Measurements from ENCODE around the gene PTPRK.

The PTPRK gene

DNA sequence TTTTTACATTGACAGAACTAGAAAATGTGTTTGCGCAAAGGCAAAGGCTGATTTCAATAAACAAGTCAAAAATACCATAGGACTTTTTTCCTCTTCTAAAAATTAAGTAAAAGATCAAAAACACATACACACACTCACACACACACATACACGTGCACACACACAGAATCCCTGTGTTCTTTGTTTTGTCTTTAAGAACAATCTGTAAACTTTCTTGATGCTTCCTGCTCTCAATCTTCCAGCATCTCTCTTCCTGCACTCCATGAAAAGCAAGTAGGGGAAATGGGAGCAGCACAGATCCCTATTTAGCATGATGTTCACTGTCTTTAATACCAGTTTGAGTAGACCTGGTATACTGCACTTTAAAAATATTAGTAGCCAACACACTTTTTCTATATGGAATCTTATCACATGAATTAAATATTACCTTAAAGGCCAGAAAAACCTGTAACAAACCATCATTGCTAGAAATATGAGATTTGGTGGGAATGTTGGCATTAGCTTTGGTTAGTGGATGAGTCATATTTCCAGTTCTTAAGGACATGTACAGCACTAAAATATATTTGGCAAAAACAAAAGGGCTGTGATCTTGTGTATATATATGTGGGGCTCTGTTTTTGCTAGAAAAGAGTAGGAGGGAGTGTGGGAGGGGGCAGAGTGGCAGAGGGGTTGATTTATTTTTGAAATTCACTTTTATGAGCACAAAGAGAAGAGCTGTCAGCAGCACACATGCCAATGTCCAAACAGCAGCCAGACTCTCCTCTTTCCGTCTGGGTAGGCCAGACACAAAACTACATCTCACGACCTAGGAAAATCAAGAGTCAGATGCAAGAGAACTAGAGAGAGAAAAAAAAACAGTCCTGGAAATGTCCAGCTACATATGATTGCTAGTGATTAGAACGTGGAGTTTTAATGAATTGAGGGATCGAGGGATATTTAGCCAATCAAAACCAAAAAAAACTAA is 4.6 kb downstream of the PTPRK start:
- DNase-seq: no peak

GRCh38 chr6:128513878-128514277 is 6.5 kb downstream of the PTPRK start:
- no peak for DNase-seq

- no peak for DNase-seq
These were observed 8.1 kb downstream of the PTPRK start for GRCh38 chr6:128512296-128512695.

- DNase-seq: no peak
These were observed 8.9 kb downstream of the PTPRK start for GRCh38 chr6:128511506-128511905.

DNA sequence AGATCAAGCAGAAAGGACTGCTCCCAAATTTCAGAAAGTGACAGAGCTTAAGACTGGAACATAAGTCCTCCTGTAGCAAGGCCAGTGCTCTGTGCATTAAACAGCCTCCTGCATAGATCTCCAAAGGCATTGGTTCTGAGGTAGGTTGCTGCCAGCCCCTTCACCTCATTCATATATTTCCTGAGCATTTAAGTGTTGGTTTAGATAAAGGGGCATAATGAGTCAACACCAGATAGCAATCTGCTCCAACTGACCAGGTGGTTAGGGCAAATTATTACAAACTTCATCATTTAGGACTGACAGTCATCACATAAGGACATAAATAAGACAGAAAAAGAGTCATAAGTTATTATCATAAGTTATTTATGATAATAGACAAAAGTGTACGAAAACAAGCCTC is 10.7 kb downstream of the PTPRK start:
- DNase-seq: no peak

- DNase-seq: no peak
These were observed 11.7 kb downstream of the PTPRK start for GRCh38 chr6:128508588-128509296.

DNA sequence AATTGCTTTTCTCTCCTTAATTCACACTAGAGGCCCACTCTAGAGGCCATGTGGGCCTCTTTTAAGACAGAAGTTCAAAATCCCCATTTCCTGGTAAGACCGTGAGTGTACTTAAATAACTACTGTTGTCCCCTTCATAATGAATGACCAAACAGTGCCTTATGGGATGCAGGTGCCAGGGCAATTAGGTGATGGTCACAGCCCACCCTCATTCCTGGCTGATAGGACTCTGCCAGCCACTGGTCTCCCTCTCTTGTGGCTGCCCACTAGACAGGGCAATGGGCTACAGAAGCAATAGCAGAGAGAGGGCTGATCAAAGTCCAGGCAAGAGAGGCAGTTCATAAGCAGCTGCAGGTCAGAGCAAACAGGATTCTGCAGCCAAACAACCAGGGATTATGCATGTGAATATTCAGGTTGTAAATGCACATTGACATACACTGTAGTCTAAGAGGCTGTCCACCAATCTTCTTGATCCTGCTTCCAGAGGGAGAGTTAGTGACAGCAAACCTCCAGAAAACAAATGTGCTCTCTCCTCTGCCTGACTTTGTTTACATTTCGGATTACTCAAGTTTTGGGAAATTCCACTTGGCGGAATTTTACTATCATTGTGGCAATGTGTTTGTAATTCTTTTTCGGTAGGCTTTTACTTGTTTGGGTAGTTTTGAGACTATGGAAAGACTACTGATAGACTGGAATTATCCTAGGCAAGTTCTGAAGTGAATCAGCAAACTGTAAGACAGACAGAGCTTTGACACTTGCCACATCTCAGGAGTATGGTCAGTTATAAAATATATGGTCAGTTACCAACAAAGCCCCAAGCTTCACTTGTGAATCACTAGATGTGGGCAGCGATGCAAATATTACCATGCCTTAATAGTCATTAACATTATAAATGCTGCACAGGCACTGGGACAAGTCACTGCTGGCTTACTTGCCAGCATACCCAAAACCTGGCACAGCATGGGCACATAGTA is 12.8 kb downstream of the PTPRK start:
- DNase-seq: no peak

GRCh38 chr6:128505603-128506002 is 14.8 kb downstream of the PTPRK start:
- no peak for DNase-seq

DNA sequence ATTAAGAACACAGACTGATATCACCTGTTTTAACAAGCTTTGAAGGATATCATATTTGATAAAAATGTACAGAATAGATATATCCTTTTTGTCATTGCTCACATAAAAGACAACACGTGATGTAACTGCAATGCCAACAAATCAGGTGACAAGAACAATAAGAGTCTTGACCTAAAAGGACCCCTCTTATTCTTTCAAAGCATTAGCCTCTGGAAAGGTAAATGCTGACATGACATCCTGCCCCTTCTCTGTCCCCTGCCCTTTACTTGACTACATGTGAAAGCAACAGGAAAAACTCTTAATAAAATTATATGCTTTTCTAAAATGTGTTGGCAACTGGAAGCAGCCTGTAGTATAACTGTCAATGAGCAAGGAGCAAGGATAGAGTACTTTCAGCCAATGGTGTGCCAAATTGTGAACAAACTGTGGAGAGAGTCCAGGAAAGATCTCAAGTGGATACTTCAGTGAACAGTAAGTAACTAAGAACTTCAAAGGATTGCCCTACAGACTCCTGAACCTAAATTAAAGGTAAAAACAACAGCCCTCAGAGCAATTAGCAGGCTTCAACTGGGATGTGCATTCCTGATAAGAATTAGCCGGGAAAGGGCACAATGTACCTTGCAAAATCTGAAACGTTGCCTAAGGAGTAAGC is 16.3 kb downstream of the PTPRK start:
- no peak for DNase-seq

DNA sequence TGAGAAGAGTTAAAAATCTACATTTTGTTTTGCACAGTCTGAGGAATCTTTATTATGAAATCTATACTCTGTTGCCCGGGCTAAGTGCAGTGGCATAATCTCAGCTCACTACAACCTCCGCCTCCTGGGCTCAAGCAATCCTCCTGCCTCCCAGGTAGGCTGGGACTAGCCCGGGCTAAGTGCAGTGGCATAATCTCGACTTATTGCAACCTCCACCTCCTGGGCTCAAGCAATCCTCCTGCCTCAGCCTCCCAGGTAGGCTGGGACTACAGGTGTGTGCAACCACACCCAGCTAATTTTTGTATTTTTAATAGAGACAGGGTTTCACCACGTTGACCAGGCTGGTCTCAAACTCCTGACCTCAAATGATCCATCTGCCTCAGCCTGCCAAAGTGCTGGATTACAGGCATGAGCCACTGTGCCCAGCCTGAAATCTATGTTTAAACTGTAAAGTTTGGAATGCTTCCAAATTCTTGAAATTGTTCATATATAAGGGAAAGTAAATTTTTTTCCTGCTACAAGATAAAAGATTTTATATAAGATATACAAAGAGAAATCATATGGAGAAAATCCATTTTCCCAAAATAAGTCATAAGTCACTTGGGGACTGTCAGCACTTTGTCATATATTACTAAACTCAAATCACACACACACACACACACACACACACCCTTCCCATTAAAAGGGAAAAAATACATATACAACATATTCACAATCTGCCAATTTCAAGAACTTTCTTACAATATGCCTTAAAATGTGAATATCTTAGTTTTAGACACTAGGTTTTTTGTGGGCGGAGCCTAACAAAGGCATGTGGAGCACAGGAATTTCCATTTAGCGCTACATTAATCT is 19.4 kb downstream of the PTPRK start:
- no peak for DNase-seq

GRCh38 chr6:128500014-128500413 is 20.4 kb downstream of the PTPRK start:
- no peak for DNase-seq

GRCh38 chr6:128499079-128499731 is 21.2 kb downstream of the PTPRK start:
- no peak for DNase-seq

GRCh38 chr6:128498234-128498633 is 22.2 kb downstream of the PTPRK start:
- DNase-seq: no peak

- no peak for DNase-seq
These were observed 24.7 kb downstream of the PTPRK start for GRCh38 chr6:128495536-128496333.

DNA sequence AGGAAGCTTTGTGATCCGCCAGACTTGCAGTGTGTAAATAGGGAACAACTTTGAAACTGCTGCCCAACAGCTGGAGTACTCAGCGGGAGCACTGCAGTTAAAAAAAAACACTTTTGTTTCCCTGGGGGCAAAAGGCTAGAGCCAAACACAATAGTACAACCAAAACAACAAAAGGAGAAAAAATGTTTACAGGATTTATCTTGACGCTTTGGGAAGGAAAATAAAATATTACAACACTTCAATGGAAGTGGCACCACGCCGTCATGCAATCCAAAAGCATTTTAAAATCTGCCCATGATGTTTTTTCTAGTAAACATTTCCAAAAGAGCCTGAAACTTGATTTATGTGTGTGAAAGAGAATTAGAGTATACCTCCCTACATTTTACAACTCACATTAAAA is 26.0 kb downstream of the PTPRK start:
- DNase-seq: no peak

DNA sequence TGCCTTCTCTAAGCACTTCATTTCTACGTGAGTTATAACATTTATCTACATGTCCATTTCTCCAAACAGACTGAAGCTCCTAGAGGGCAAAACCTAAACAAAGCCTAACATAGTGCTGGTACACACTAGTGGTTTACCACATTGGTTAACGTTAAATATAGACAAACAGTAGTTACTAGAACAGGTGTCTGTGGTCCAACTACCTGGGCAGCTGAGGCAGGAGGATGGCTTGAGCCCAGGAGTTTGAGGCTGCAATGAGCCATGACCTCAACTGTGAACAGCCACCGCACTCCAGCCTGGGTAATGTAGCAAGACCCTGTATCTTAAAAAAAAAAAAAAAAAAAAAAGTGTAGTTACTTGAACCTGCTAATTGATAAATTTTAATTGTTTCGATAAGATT is 26.5 kb downstream of the PTPRK start:
- DNase-seq: no peak

GRCh38 chr6:128492386-128492785 is 28.0 kb downstream of the PTPRK start:
- no peak for DNase-seq

- DNase-seq: no peak
These were observed 28.7 kb downstream of the PTPRK start for GRCh38 chr6:128491610-128492206.

DNA sequence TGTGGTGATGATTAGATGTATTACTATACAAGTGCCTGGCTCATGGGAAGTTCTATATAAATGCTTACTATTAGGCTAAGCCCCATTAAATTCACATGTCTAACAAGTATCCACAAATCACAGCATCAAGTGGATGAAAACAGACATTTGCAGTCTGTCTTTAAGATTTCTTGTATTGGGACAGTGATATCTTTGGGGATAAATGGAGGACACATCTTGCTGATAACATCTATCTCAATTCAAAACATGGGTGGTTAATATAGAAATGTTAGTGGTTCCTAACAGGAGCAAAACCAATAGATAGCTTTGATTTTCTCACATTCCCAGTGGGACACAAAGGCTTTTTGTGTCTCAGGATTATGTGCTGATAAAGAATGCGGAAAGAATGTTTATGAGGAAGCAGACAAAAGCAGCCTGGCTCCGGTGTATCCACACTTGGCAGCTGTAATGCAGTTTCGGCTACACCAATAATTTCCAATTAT is 29.3 kb downstream of the PTPRK start:
- no peak for DNase-seq
